HG02798 (cell line): Measurements from ENCODE around the gene RXRG.

ENCODE experiments used
- ATAC-seq: cut with Tn5 transposase; IDR thresholded peaks from one replicate; pipeline ENCODE4 v1.9.1; 2021; ENCODE audit warnings: mild to moderate bottlenecking; ENCODE audit not compliant: unreplicated experiment, poor library complexity

The RXRG gene

DNA sequence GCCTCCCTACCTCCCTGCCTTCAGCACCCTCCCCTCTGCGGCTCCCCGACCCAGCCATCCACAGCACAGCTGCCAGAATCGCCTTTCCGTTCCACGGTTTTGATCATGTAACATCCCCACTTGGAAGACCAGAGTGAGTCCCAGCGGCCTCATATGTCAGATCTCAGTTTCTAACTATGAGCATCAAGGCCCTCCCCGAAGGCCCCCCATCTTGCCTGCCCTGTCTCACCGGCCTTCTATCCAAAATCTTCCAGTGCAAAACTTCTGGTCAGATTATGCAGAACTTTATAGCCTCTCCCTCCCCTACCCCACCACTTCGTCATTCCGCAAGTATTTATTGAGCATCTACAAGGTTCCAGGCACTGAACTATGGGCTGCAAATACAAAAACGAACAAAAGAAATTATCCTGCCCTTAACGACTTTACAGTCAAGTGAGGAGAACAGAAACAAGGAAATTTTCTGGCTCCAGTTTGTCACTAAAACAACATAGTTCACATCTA lies 68.1 kb downstream of the RXRG start:
- no peak for ATAC-seq

DNA sequence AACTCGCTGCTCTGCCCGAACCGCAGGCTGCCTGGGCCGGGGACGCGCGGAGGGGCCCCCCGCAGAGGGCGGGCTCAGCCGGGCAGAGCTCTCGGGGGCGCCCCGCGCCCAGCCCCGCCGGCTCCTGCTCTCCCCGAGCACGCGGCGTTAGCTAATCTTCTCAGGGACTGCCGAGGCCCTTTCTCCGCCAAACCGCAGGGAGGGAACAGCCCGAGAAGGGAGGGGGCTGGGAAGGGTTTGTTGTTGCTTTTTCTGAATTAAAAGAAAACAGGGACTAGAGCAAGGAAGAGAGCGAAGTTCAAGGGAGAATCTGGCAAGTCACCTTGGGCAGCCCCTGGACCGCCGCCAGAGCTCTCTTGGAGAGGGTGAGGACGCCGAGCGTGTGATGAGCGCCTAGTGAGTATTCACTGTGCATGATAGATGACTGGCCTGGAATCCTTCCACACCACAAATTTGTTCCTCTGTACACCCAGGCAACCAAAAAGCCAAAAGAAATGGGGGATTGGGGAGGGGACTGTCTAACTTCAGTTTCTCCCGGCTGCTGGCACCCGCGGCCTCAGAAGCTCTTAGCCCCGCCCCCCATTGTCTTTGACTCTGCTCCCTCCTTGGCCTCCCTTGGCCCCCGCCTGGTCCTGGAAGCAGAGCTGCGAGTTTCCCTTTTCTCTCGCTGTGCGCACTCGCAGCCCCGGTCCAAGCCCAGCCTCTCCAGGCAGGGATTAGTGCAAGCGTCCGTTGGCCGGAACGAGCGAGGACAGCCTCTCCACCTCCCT lies 68.7 kb downstream of the RXRG start:
- peak; percentile 50 for ATAC-seq

GRCh38 chr1:165375623-165376022 lies 69.3 kb downstream of the RXRG start:
- no peak for ATAC-seq

- ATAC-seq: no peak
Observed at GRCh38 chr1:165371588-165372225, 73.2 kb downstream of the RXRG start.

DNA sequence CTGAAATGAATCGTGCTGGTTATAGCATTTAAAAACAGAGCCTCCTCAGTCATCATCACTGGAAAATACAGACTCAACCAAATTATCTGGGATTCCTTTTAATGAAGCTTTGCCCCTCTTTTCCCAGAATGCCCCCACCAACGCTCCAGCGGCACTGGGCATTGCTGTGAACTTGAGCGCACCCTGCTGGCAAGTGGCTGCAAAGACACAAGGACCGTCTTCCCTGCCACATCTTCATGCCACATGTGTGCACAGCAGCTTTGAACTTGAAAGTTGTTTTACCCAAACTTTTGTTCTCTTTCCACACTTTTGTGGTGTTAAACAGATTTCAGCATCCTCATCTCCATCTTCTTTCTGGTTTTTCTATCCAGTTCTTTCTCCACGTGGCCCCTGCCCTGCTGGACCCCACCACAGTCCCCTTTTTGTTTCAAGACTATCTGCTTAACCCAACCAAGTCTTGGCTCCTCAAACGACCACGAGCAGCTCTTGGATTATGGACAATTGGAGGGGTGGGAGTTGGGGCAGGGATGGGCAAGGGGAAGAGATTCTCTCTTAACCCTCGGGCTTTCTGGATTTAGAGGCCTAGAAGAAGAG lies 75.6 kb downstream of the RXRG start:
- ATAC-seq: peak; percentile 77

DNA sequence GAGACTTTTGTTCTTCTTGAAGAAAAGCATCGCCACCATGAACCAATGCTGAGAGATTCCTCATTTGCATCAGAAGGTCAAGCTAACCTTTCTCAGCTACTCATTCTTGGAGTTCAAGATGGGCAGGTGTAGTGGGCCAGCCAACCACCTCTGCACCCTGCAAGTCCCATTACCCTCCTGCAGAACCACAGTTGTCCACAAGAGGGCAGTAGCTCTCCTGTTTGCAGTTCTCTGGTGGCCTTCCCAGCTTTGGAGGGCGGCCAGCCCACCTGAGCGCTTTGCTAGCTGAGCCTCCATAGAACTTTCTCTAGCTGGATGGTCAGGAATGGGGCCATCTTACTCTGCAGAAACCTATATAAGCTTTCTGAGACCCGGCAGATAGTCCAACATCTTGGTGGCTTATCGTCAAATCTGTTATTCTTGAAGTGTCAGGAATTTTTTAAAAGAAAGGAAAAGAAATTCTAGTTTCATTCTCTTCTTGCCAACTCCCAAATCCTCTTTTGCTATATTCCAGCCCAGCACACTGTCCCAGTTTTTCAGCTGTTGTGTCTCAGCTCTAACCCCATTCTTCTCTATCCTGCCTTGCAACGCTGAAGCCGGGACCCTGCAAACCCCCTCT lies 77.4 kb downstream of the RXRG start:
- peak; percentile 71 for ATAC-seq

DNA sequence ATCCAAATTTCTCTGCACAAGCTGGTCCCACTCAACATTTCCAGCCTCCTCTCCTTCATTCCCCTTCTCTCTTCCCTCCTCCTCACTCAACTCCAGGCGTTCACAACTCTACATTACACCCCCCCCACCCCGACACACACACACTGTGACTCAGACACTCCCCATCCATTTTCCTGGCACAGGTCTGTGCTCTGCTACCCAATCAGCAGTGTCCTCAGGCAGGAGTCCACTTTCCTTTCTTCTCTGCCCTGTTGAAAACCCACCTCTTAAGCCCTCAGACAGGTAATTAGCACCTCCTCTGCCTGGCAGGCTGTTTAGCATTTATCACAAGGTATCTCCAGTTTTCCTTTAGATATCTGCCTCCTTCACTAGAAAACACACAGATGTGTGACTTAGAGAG lies 79.6 kb downstream of the RXRG start:
- ATAC-seq: no peak

GRCh38 chr1:165364568-165365133 lies 80.3 kb downstream of the RXRG start:
- ATAC-seq: no peak

DNA sequence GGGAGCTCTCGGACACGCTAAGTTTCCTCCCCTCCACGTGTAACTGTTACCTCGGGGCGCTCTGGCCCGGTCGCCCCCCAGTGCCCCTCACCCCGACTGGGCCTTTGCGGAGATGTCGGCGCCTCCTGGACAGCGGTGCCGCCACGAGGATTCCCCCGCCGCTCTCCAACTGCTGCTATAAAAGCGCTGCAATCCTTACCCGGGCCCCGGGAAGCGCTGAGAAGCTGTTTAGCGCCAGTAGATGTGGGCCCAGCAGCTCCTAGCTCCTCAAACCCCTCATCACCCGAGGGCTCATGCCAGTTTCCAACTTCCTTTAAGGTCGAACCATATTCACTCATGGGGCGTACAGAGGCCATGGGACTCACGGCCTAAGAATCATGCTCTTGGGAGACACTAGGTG lies 88.0 kb downstream of the RXRG start:
- ATAC-seq: no peak

DNA sequence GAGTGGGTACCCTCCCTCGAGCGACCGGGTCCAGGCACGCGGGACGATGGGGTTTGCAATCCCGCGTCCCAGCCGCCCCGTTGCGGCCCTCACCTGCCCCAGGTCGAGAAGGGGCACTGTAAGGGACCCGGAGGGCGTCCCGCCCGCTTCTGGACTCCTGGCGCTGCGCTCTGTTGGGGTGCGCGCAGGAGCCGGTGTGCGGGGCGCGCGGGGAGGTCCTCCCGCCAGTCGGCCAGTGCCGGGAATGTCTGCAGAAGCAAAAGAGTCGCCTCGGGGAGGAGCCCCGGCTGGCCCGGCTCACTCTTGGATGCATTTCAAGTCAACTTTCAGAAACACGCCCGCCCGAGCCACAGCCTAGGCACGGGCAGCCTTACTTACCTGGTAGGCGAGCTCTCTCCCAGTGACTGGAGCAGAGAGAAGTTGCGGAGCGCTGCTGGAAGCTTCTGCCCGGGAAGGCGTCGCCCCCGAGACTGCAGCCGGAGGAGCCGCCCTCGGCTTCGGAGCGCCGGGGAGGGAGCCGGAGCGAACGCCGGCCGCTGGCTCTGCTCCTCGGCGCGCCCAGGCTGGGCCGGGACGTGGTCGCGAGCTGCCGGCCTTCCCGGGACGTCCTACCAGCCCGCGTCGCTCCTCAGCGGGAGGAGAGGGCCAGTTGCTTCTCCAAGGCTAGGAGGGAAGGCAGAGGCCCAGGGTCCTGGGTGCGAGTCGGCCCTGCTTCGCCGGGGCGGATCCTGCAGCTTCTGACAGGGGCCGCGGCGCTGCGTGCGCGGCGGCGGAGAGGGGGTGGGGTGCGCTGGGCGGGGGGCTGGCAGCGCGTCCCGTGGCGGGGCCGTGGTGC lies 88.7 kb downstream of the RXRG start, which contains the start of gene LMX1A:
TSS of gene LMX1A (minus strand) at position 739 of the 835 bp plus-strand sequence. CDS start 1,156 bp downstream, outside the sequence.
- ATAC-seq: no peak

GRCh38 chr1:165355139-165355976 lies 89.6 kb downstream of the RXRG start:
- ATAC-seq: no peak

DNA sequence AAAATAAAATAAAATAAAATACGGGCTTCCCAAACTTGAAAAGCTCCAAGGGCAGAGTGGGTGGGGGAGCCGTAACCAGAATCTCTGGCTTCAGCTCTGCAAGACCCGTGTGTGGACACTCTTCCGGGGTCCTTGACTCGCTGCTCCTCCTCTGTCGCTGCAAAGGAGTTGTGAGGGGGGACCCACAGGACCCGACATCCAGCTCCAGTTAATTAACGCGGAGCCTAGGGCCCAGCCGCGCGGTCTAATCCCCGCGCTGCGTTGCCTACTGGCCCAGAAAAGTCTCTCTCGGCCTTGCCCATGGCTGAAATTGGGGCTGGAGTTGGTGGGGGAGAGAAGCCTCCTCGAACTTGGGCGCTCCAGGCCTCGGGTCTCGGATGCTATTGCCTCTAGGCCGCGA lies 90.2 kb downstream of the RXRG start:
- ATAC-seq: no peak

DNA sequence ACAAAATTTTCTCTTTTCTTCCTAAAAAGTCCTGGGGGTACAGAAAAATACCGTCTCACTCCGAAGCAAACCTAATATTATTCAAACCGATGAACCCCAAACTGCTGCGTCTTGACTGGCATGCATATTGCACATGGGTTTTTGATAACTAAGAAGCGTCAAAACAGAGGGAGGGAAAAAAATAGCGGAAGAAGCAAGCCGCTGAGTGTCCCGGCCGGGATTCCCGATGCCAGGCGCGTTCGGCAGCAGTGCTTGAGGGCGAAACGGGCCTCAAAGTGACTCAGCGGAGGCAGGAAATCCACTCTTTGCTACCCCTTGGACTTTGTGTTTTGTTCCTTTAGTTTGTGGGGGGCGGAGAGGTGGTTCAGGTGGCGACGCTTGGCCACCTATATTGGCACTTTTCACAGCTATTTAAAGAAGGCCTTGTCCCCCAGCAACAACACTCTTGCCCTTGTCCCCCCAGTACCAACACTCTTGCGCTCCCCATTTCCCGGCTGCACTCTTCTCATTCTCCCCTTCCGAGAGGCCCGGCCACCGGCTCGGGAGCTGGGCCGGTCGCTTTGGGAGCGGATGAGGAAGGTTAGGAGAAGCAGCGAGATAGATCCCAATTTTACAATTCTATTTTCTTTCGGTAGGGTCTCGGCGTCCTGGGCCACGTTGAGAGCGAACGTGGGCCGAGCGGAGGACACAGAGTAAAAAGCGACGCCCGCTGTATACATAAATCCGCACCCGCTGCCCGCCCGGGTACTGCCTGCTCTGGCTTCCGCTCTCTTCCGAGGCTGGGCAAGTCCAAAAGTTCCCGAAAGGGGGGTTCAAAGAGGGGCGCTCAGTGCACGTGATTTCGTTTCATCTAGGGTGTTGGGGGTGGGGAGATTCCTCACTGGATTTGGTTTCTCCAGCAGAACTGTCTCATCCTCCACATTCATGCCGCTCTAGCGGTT lies 90.9 kb downstream of the RXRG start:
- no peak for ATAC-seq

- ATAC-seq: no peak
Observed at GRCh38 chr1:165352442-165353293, 92.3 kb downstream of the RXRG start.

- no peak for ATAC-seq
Observed at GRCh38 chr1:165351863-165352441, 93.0 kb downstream of the RXRG start.
